ENCODE results near the gene MYH9.

- TF ChIP-seq CTCF (IDR thresholded peaks at IDR 0.05; ENCODE audit: poor library complexity, severe bottlenecking) (no peak), POLR2AphosphoS5 (IDR thresholded peaks at IDR 0.05) (no peak), EP300 (conservative IDR thresholded peaks at IDR 0.05; ENCODE audit: poor library complexity, severe bottlenecking) (no peak)
Measured at GRCh38 chr22:36352803-36353507, 34.8 kb downstream of the MYH9 start.
